SK-N-SH (cell line): Measurements from ENCODE around the gene MAN2C1. TPM values are rescaled to one million over a fixed set of nuclear protein-coding genes. Genes with fewer than 3 reads are reported as not detected.

Experiments used
- CTCF ChIA-PET: fragments of 300-600, 350-600 bp; formaldehyde crosslinking; extraction: SDS; loops from one replicate; lab custom pipeline; 2021; lab: Yijun Ruan, JAX
- POLR2A ChIA-PET: fragments of 350-600 bp; sonication (Branson Sonifier 250); formaldehyde crosslinking; extraction: SDS; loops from one replicate; lab custom pipeline; 2020; ENCODE audit warnings: antibody characterized with exemption, inconsistent platforms; lab: Yijun Ruan, JAX
- DNase-seq: peaks from one replicate; pipeline ENCODE4 v3.0.0; 2012
- H2AFZ ChIP-seq: fragments of 200-600 bp; sonication (generic); 2 replicates; pipeline ENCODE4 v1.8.1; 2016; ENCODE audit warnings: antibody characterized with exemption, mild to moderate bottlenecking, low read depth
- H3F3A ChIP-seq: fragments of 200-600 bp; sonication (generic); replicated peaks from 2 replicates; pipeline ENCODE3; 2016; ENCODE audit warnings: antibody characterized with exemption, mild to moderate bottlenecking; ENCODE audit not compliant: insufficient read depth
- H3K27ac ChIP-seq, 2 experiments: fragments of 200-500 bp in 1 of 2; fragments of 200-600 bp in 1 of 2; sonication (Bioruptor generic) in 1 of 2; sonication (generic), shearing (Covaris generic) in 1 of 2; 2 replicates each; pipeline versions ENCODE4 v1.5.1 to v1.6.1; 2014 to 2016; ENCODE audit warnings: low read depth in 2 of 2, inconsistent platforms in 1 of 2, low read length in 1 of 2, mild to moderate bottlenecking in 1 of 2, mixed read lengths in 1 of 2
- H3K27me3 ChIP-seq: fragments of 200-600 bp; sonication (generic), shearing (Covaris generic); 2 replicates; pipeline ENCODE4 v1.6.1; 2016; ENCODE audit warnings: mixed run types; ENCODE audit not compliant: insufficient read depth
- H3K36me3 ChIP-seq, 2 experiments: fragments of 200-500 bp in 1 of 2; fragments of 200-600 bp in 1 of 2; sonication (Bioruptor generic) in 1 of 2; sonication (generic) in 1 of 2; replicated peaks in 1 of 2; 2 replicates each; pipeline versions ENCODE3 to v1.5.1; 2014 to 2016; ENCODE audit warnings: low read length in 1 of 2, mild to moderate bottlenecking in 1 of 2; ENCODE audit not compliant: insufficient read depth in 2 of 2, control insufficient read depth in 1 of 2
- H3K4me1 ChIP-seq, 2 experiments: fragments of 200-500 bp in 1 of 2; fragments of 200-600 bp in 1 of 2; sonication (Bioruptor generic) in 1 of 2; sonication (generic), shearing (Covaris generic) in 1 of 2; 2 replicates each; pipeline versions ENCODE4 v1.5.1 to v1.6.1; 2014 to 2016; ENCODE audit warnings: low read depth in 1 of 2, low read length in 1 of 2, mixed run types in 1 of 2; ENCODE audit not compliant: insufficient read depth in 2 of 2, control insufficient read depth in 1 of 2
- H3K4me2 ChIP-seq: fragments of 200-600 bp; sonication (generic), shearing (Covaris generic); 2 replicates; pipeline ENCODE4 v1.6.1; 2017; ENCODE audit warnings: mixed run types
- H3K4me3 ChIP-seq, 2 experiments: fragments of 200-500 bp in 1 of 2; fragments of 200-600 bp in 1 of 2; sonication (Bioruptor generic) in 1 of 2; sonication (generic), shearing (Covaris generic) in 1 of 2; 2 replicates each; pipeline versions ENCODE4 v1.5.1 to v1.8.1; 2014 to 2016; ENCODE audit warnings: low read depth in 2 of 2, inconsistent platforms in 1 of 2, low read length in 1 of 2, mild to moderate bottlenecking in 1 of 2, mixed read lengths in 1 of 2, moderate library complexity in 1 of 2
- H3K79me2 ChIP-seq: fragments of 200-600 bp; sonication (generic); 2 replicates; pipeline ENCODE4 v1.8.1; 2017; ENCODE audit warnings: mild to moderate bottlenecking; ENCODE audit not compliant: insufficient read depth
- H3K9ac ChIP-seq: fragments of 200-600 bp; sonication (generic); 2 replicates; pipeline ENCODE4 v1.6.1; 2017; ENCODE audit warnings: mixed run types
- H3K9me2 ChIP-seq: fragments of 200-600 bp; sonication (generic); 2 replicates; pipeline ENCODE4 v1.6.1; 2017; ENCODE audit warnings: mixed run types
- H3K9me3 ChIP-seq: fragments of 200-600 bp; sonication (generic); 2 replicates; pipeline ENCODE4 v1.6.1; 2017; ENCODE audit warnings: mixed run types, mild to moderate bottlenecking, moderate library complexity
- H4K20me1 ChIP-seq: fragments of 200-600 bp; sonication (generic); 2 replicates; pipeline ENCODE4 v1.6.1; 2017; ENCODE audit warnings: mild to moderate bottlenecking, mixed run types; ENCODE audit not compliant: insufficient read depth
- CTCF ChIP-seq: fragments of 200-600 bp; sonication (generic); IDR thresholded peaks from 2 replicates; pipeline ENCODE4 v1.6.1; 2017; ENCODE audit warnings: antibody characterized with exemption, mild to moderate bottlenecking, moderate library complexity
- FOSL2 ChIP-seq: IDR thresholded peaks from 2 replicates; pipeline ENCODE4 v1.4.0; 2012; ENCODE audit warnings: low read depth, mild to moderate bottlenecking, moderate library complexity, borderline replicate concordance
- FOXJ3 ChIP-seq: sonication (generic); formaldehyde crosslinking; IDR thresholded peaks from 2 replicates; pipeline ENCODE4 v1.5.1; 2020; ENCODE audit warnings: mild to moderate bottlenecking, missing genetic modification reagents
- IRF3 ChIP-seq: fragments of 150-350 bp; IDR thresholded peaks from 2 replicates; pipeline ENCODE4 v1.6.1; 2016; ENCODE audit warnings: mild to moderate bottlenecking, low read depth, low read length
- JUND ChIP-seq: IDR thresholded peaks from 2 replicates; pipeline ENCODE4 v1.4.0; 2012
- MAX ChIP-seq: IDR thresholded peaks from 2 replicates; pipeline ENCODE4 v1.4.0; 2012; ENCODE audit warnings: low read depth
- MEF2A ChIP-seq: IDR thresholded peaks from 2 replicates; pipeline ENCODE4 v1.4.0; 2012; ENCODE audit warnings: low read depth, borderline replicate concordance
- RAD21 ChIP-seq: IDR thresholded peaks from 2 replicates; pipeline ENCODE4 v1.6.1; 2012; ENCODE audit warnings: mild to moderate bottlenecking, low read length
- RFX5 ChIP-seq: IDR thresholded peaks from 2 replicates; pipeline ENCODE4 v1.6.1; 2012; ENCODE audit warnings: mild to moderate bottlenecking, improper control_type of control experiment, low read length
- RXRA ChIP-seq: IDR thresholded peaks from 2 replicates; pipeline ENCODE4 v1.4.0; 2012; ENCODE audit warnings: low read depth, mild to moderate bottlenecking, borderline replicate concordance
- SIN3A ChIP-seq: IDR thresholded peaks from 2 replicates; pipeline ENCODE4 v1.6.1; 2012; ENCODE audit warnings: low read depth, mild to moderate bottlenecking, low read length, moderate library complexity, borderline replicate concordance
- TCF12 ChIP-seq: IDR thresholded peaks from 2 replicates; pipeline ENCODE4 v1.4.0; 2012
- USF2 ChIP-seq: fragments of 150-350 bp; IDR thresholded peaks from 2 replicates; pipeline ENCODE4 v1.6.1; 2017; ENCODE audit warnings: antibody characterized with exemption, low read length, low read depth, borderline replicate concordance
- YY1 ChIP-seq: IDR thresholded peaks from 2 replicates; pipeline ENCODE4 v1.4.0; 2012; ENCODE audit warnings: low read depth, mild to moderate bottlenecking
- WGBS: methylation state at CpG from one replicate; pipeline ENCODE4 v1.1.6; 2017; ENCODE audit warnings: low lambda C conversion rate; 5-methylcytosine and 5-hydroxymethylcytosine counted together
- polyA plus RNA-seq, 3 experiments: library from polyadenylated mRNA; depleted of rRNA; stranded (reverse); fragments of >200 nt; gene quantifications; 2 replicates each; pipeline ENCODE4 v1.2.3, GENCODE V29; 2012

MAN2C1 gene
- polyA plus RNA-seq, 1 of the 3 experiments (the other 2 are of a cell fraction): 132 TPM

GRCh38 chr15:75348562-75349350, 19.7 kb downstream of the MAN2C1 start:
- Histone ChIP-seq H3K4me1 (peaks cover 0 to 11% of the 10 kb centered on the region in 2 experiments; a peak in 1 of 4 replicates), H3F3A (peaks cover 17% of the 10 kb centered on the region), H2AFZ (no peak overlapping the region), H3K9me3 (no peaks in the 10 kb centered on the region), H3K36me3 (no peaks in the 10 kb centered on the region), H3K27ac (peak overlapping the region in 1 of 2 experiments; percentile 73; a peak in 1 of 4 replicates), H3K9ac (peak overlapping the region; percentile 74), H3K27me3 (no peaks in the 10 kb centered on the region), H3K4me2 (peak overlapping the region; percentile 98), H4K20me1 (no peaks in the 10 kb centered on the region), H3K79me2 (no peaks in the 10 kb centered on the region), H3K4me3 (peak overlapping the region; percentile 70 to 77), H3K9me2 (no peaks in the 10 kb centered on the region)
- no peak for TF ChIP-seq TCF12
- TF ChIP-seq IRF3: no peak
- TF ChIP-seq YY1: no peak
- TF ChIP-seq FOSL2: no peak
- no peak for TF ChIP-seq JUND
- no peak for TF ChIP-seq RXRA
- no peak for TF ChIP-seq MEF2A
- no peak for TF ChIP-seq RAD21
- no peak for TF ChIP-seq CTCF
- no peak for TF ChIP-seq MAX
- TF ChIP-seq RFX5: no peak
- no peak for TF ChIP-seq SIN3A
- 53% methylated on average over 31 of the region's 46 CpGs for WGBS
- CTCF ChIA-PET: interaction anchor here (0.6 to 3.3 kb wide), 3 partner anchors 12 to 19 kb away, joined by 3 to 18 read pairs (median 4); partner anchors contain the start of genes COMMD4 and MAN2C1
- POLR2A ChIA-PET: interaction anchor here (1.8 kb wide), 1 partner anchor 19 kb away, joined by 11 read pairs; the partner anchor contains the start of gene MAN2C1
- DNase-seq: peak; percentile 79

DNA sequence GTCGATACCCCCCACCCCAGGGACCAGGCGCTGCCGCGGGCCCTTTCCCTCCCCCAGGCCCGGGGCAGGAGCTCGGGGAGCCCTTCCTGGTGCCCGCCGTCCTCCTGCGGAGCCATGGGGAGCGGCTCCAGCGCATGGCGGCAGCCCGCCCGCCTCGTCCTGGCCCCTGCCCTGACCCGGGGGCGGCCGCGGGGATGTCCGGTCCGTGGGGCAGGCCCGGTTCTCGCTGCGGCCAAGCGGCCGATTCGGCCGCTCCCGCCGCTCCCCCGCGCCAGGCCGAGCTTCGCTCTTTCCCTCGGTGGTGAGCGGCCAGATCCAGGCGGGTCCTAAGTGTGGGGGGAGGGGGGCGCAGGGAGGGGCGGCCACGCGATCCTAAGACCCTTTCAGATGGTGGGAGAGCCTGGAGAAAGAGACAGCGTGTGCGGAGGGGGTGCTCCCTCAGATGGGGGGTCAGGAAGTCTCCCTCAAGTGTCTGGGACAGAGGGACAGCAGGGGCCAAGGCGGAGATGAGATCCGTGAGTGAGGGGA, 20.3 kb downstream of the MAN2C1 start:
- TF ChIP-seq CTCF (no peak), MEF2A (no peak), FOXJ3 (CRISPR knock-in tag) (no peak), USF2 (no peak), RFX5 (no peak)

More for the DNA sequence above, 20.3 kb downstream of the MAN2C1 start:
- DNase-seq: peak; percentile 78
- H4K20me1 ChIP-seq: no peaks in the 10 kb centered on the region
- H3K4me1 ChIP-seq: peaks cover 0 to 11% of the 10 kb centered on the region in 2 experiments; a peak in 1 of 4 replicates
- H3K4me2 ChIP-seq: peak overlapping the region; percentile 98
- peak overlapping the region; percentile 70 to 77 for H3K4me3 ChIP-seq
- POLR2A ChIA-PET: interaction anchor here (1.6 to 1.8 kb wide), 2 partner anchors 13 to 20 kb away, joined by 7 to 11 read pairs; partner anchors contain the start of genes COMMD4 and MAN2C1
- 5% methylated on average over 21 of the region's 45 CpGs for WGBS
- CTCF ChIA-PET: interaction anchor here (0.6 to 3.3 kb wide), 2 partner anchors 13 to 20 kb away, joined by 4 to 18 read pairs; partner anchors contain the start of genes COMMD4 and MAN2C1
- peak overlapping the region; percentile 74 for H3K9ac ChIP-seq
- no peaks in the 10 kb centered on the region for H3K9me3 ChIP-seq
- no peaks in the 10 kb centered on the region for H3K36me3 ChIP-seq
- H3K9me2 ChIP-seq: no peaks in the 10 kb centered on the region
- peak overlapping the region; percentile 84; the same call in 1 of the 2 replicates for H2AFZ ChIP-seq
- H3K27me3 ChIP-seq: no peaks in the 10 kb centered on the region
- no peaks in the 10 kb centered on the region for H3K79me2 ChIP-seq
- H3F3A ChIP-seq: peaks cover 20% of the 10 kb centered on the region
- peak overlapping the region in 1 of 2 experiments; percentile 73; a peak in 1 of 4 replicates for H3K27ac ChIP-seq
